Heart left ventricle (tissue), 13 donors: ENCODE results near the gene RIC8B.

Experiments used
- CTCF ChIP-seq, 12 donors: fragments of 200-600 bp; sonication (generic) in 4 of 12; IDR thresholded peaks; one replicate each; pipeline versions ENCODE4 v1.5.0 to v1.8.0; 2018 to 2022; ENCODE audit warnings: antibody characterized with exemption in 12 of 12, mild to moderate bottlenecking in 5 of 12
- POLR2A ChIP-seq, 2 donors: fragments of 450-650 bp; IDR thresholded peaks; one replicate each; pipeline ENCODE4 v1.6.1; 2017; ENCODE audit warnings: antibody characterized with exemption in 2 of 2, mild to moderate bottlenecking in 2 of 2, moderate library complexity in 2 of 2
- donor health status: ischemic (EF 13 %, LVEDD 7.1; RV severe dilation, severe dysfunction).
- donor health status: DM: no; HTN: yes; CAD: no.
- donor health status: DM: no; HTN: no; CAD: no.
- donor health status: ischemic (EF 25% LVEDD 6.9; RV normal size, moderate dysfunction).
- donor health status: ischemic (EF 25% LVEDD 5.7; RV mildly dilated, moderate dysfunction).
- donor health status: ischemic (EF 35%, LVEDD 5.7; RV mildly dilated, moderate dysfunction).
- donor health status: nonischemic (EF 11% LVEDD 7.7; RV severe dilation, severe dysfunction).
- donor health status: DM: yes; HTN: yes; CAD: no.
- donor health status: PGD.
- donor health status: ischemic (EF 29% LVEDD 5.4; RV normal size, mild dysfunction).
- donor health status: nonischemic (EF 23%, LVEDD 6.1; RV moderate dilation, normal function).

- TF ChIP-seq CTCF (IDR thresholded peaks at IDR 0.05) (no peak), POLR2A (IDR thresholded peaks at IDR 0.05) (no peak)
Observed at GRCh38 chr12:106867651-106868050, 93.2 kb downstream of the RIC8B start.
